GM12878 (cell line): Measurements from ENCODE around the gene FOLR2. TPM values are rescaled to one million over a fixed set of nuclear protein-coding genes. Genes with fewer than 3 reads are reported as not detected.

Source experiments
- ATAC-seq: fragments of 200-7000 bp; cut with Tn5 transposase; 3 replicates; pipeline ENCODE4 v1.9.1; 2020; ENCODE audit warnings: mild to moderate bottlenecking, moderate library complexity
- BruUV-seq: library from RNA; stranded (reverse); fragments of 400-500 nt; replicated peaks from 2 replicates; lab custom pipeline; 2021; lab: Mats Ljungman, UMichigan
- CTCF ChIA-PET: fragments of 300-600 bp; sonication (Branson Sonifier 250); formaldehyde crosslinking; extraction: SDS; loops from one replicate; lab custom pipeline; 2021; ENCODE audit warnings: inconsistent platforms; lab: Yijun Ruan, JAX
- POLR2A ChIA-PET: fragments of 350-600 bp; formaldehyde crosslinking; extraction: SDS; loops from one replicate; lab custom pipeline; 2021; ENCODE audit warnings: inconsistent platforms; lab: Charles Lee
- RAD21 ChIA-PET: fragments of 300-600 bp; sonication (Branson Sonifier 250); formaldehyde crosslinking; loops from one replicate; lab custom pipeline; 2023; ENCODE audit warnings: antibody characterized with exemption; ENCODE audit not compliant: unreplicated experiment; lab: Charles Lee
- SMC1A ChIA-PET: fragments of 300-600 bp; sonication (Branson Sonifier 250); formaldehyde crosslinking; loops from one replicate; lab custom pipeline; 2023; ENCODE audit not compliant: unreplicated experiment, uncharacterized antibody; lab: Charles Lee
- DNase-seq: peaks from one replicate; pipeline ENCODE4 v3.0.0-alpha.2; 2011; ENCODE audit warnings: low read depth, low spot score
- FAIRE-seq: peaks from 3 replicates; lab custom pipeline; 2011; peaks lifted over from hg19 to GRCh38; lab: Jason Lieb, UNC
- H2AFZ ChIP-seq: 2 replicates; pipeline ENCODE4 v1.6.0; 2011; ENCODE audit warnings: low read depth, low read length, control low read depth; ENCODE audit not compliant: control insufficient read depth
- H3K27ac ChIP-seq: 2 replicates; pipeline ENCODE4 v1.5.1; 2011; ENCODE audit warnings: control low read depth; ENCODE audit not compliant: control insufficient read depth, insufficient read depth
- H3K27me3 ChIP-seq, 2 experiments: replicated peaks in 1 of 2; 2 replicates each; pipeline versions ENCODE4 v1.6.0 to v1.6.1; 2011; ENCODE audit warnings: low read length in 1 of 2; ENCODE audit not compliant: control insufficient read depth in 2 of 2, insufficient read depth in 2 of 2
- H3K36me3 ChIP-seq, 2 experiments: 2 replicates each; pipeline ENCODE4 v1.5.1; 2011; ENCODE audit warnings: low read length in 1 of 2; ENCODE audit not compliant: control insufficient read depth in 2 of 2, insufficient read depth in 2 of 2
- H3K4me1 ChIP-seq: 2 replicates; pipeline ENCODE4 v1.6.1; 2011; ENCODE audit warnings: mild to moderate bottlenecking, low read length, moderate library complexity, mixed read lengths; ENCODE audit not compliant: control insufficient read depth, insufficient read depth
- H3K4me2 ChIP-seq: 2 replicates; pipeline ENCODE4 v1.6.0; 2011; ENCODE audit warnings: control low read depth; ENCODE audit not compliant: control insufficient read depth, insufficient read depth
- H3K4me3 ChIP-seq: fragments of 200-600 bp; sonication (generic); 2 replicates; pipeline ENCODE4 v1.5.1; 2016
- H3K79me2 ChIP-seq: 2 replicates; pipeline ENCODE4 v1.6.0; 2011; ENCODE audit warnings: low read length; ENCODE audit not compliant: control insufficient read depth, insufficient read depth
- H3K9ac ChIP-seq: 2 replicates; pipeline ENCODE4 v1.8.0; 2011; ENCODE audit warnings: low read length, control low read depth, mixed read lengths; ENCODE audit not compliant: control insufficient read depth, insufficient read depth
- H3K9me3 ChIP-seq: replicated peaks from 3 replicates; pipeline ENCODE4 v1.5.1; 2011; ENCODE audit warnings: mild to moderate bottlenecking, low read length; ENCODE audit not compliant: control insufficient read depth, insufficient read depth
- H4K20me1 ChIP-seq: 2 replicates; pipeline ENCODE4 v1.6.0; 2011; ENCODE audit not compliant: control insufficient read depth, insufficient read depth
- BCLAF1 ChIP-seq: fragments of 450-650 bp; IDR thresholded peaks from 2 replicates; pipeline ENCODE4 v1.6.1; 2017; ENCODE audit warnings: antibody characterized with exemption, mild to moderate bottlenecking, moderate library complexity
- FOXK2 ChIP-seq: fragments of 450-650 bp; IDR thresholded peaks from 2 replicates; pipeline ENCODE4 v1.6.1; 2017; ENCODE audit warnings: mild to moderate bottlenecking, moderate library complexity
- IRF3 ChIP-seq: fragments of 450-650 bp; IDR thresholded peaks from 2 replicates; pipeline ENCODE4 v1.6.1; 2014; ENCODE audit warnings: mild to moderate bottlenecking
- MTA3 ChIP-seq: IDR thresholded peaks from 2 replicates; pipeline ENCODE4 v1.6.1; 2012; ENCODE audit warnings: low read length, inconsistent platforms, borderline replicate concordance
- NFIC ChIP-seq: IDR thresholded peaks from 2 replicates; pipeline ENCODE4 v1.6.1; 2012; ENCODE audit warnings: low read depth, mild to moderate bottlenecking, inconsistent platforms, low read length, moderate library complexity
- POLR2A ChIP-seq: IDR thresholded peaks from 2 replicates; pipeline ENCODE4 v1.6.1; 2011; ENCODE audit warnings: low read depth, mild to moderate bottlenecking, low read length
- RELA ChIP-seq: fragments of 450-650 bp; IDR thresholded peaks from 2 replicates; pipeline ENCODE4 v1.8.0; 2014; ENCODE audit warnings: borderline replicate concordance; ENCODE audit not compliant: partially characterized antibody
- SRF ChIP-seq, 2 experiments: IDR thresholded peaks; 2 replicates each; pipeline ENCODE4 v1.6.1; 2011; ENCODE audit warnings: low read depth in 2 of 2, low read length in 2 of 2, mild to moderate bottlenecking in 1 of 2, moderate library complexity in 1 of 2
- SUPT20H ChIP-seq: IDR thresholded peaks from 2 replicates; pipeline ENCODE4 v1.6.1; 2011; ENCODE audit warnings: low read depth, mild to moderate bottlenecking, low read length, moderate library complexity, borderline replicate concordance; ENCODE audit not compliant: control insufficient read depth
- USF1 ChIP-seq: IDR thresholded peaks from 2 replicates; pipeline ENCODE4 v1.6.1; 2011; ENCODE audit warnings: borderline replicate concordance, low read depth, mild to moderate bottlenecking, moderate library complexity, mixed read lengths, low read length; ENCODE audit not compliant: insufficient read depth; ENCODE audit errors: extremely low read length
- YBX1 ChIP-seq: fragments of 450-650 bp; IDR thresholded peaks from 2 replicates; pipeline ENCODE4 v1.6.1; 2016; ENCODE audit warnings: antibody characterized with exemption
- ZNF384 ChIP-seq: IDR thresholded peaks from 2 replicates; pipeline ENCODE4 v1.6.1; 2012; ENCODE audit warnings: low read depth, mild to moderate bottlenecking, low read length, improper control_type of control experiment, borderline replicate concordance
- ZNF622 ChIP-seq: fragments of 450-650 bp; IDR thresholded peaks from 2 replicates; pipeline ENCODE4 v1.6.1; 2017; ENCODE audit warnings: mild to moderate bottlenecking, inconsistent platforms
- ZSCAN29 ChIP-seq: fragments of 450-650 bp; IDR thresholded peaks from 2 replicates; pipeline ENCODE4 v1.6.1; 2017; ENCODE audit warnings: mild to moderate bottlenecking, moderate library complexity
- WGBS: methylation state at CpG from one replicate; pipeline ENCODE4 v1.1.6; 2016; ENCODE audit warnings: low lambda C conversion rate; ENCODE audit not compliant: insufficient replicate concordance, insufficient coverage; ENCODE audit errors: missing lambda C conversion rate; 5-methylcytosine and 5-hydroxymethylcytosine counted together
- in situ Hi-C: fragments of 300-500 bp; cut with MboI; formaldehyde crosslinking; loops from 9 replicates; pipeline ENCODE4 v1.14.3; 2018; ENCODE audit warnings: mixed read lengths
- intact Hi-C: fragments of 100-400 bp; cut with micrococcal nuclease; formaldehyde crosslinking; loops from one replicate; pipeline ENCODE4 v1.14.2; 2022; ENCODE audit not compliant: unreplicated experiment
- polyA plus RNA-seq, 11 experiments: library from polyadenylated mRNA; depleted of rRNA in 4 of 11; unstranded in 6 of 11; stranded (reverse) in 5 of 11; fragments of >200 nt; fragmentation: Nextera tagmentation in 4 of 11; fragmentation: Illumina TruSeq in 1 of 11; extraction: Ambion mirVana in 4 of 11; extraction: Trizol in 1 of 11; gene quantifications; 1 replicate in 1 of 11; 2 replicates in 10 of 11; pipeline versions ENCODE4 v1.2.1 to v1.2.3, GENCODE V29; 2011 to 2016; ENCODE audit warnings: inconsistent platforms in 2 of 11, missing spikeins in 2 of 11, low read depth in 1 of 11
- total RNA-seq, 4 experiments: library from RNA; depleted of rRNA in 3 of 4; stranded (reverse); fragments of >200 nt in 3 of 4; fragmentation: Illumina TruSeq in 1 of 4; extraction: Trizol in 1 of 4; gene quantifications; 2 replicates each; pipeline versions ENCODE4 v1.2.1 to v1.2.3, GENCODE V29; 2013 to 2021

FOLR2 gene
- total and polyA plus RNA-seq, 10 of the 15 experiments (the other 5 are each of a cell fraction or from before 2014, with no cell fraction given), result 0.10 to 11.1 (median 1.9) TPM

GRCh38 chr11:72260574-72260973 lies 44.0 kb downstream of the FOLR2 start:
- no peak overlapping the region for H3K4me3 ChIP-seq
- no peak overlapping the region for H3K27ac ChIP-seq
- intact Hi-C loops (no loop called here), in situ Hi-C loops (no loop called here)
- no peaks in the 10 kb centered on the region; the same call in 2 of the 3 replicates for H3K9me3 ChIP-seq
- ChIA-PET SMC1A (no interaction called here), RAD21 (no interaction called here), CTCF (interaction anchor here (1.4 kb wide), 1 partner anchor 174 kb away, joined by 3 read pairs; the partner anchor contains the start of gene CLPB), POLR2A (no interaction called here)
- H4K20me1 ChIP-seq, result no peaks in the 10 kb centered on the region
- TF ChIP-seq POLR2A (no peak), YBX1 (no peak), MTA3 (no peak), NFIC (no peak), RELA (no peak), SUPT20H (no peak), ZSCAN29 (no peak), ZNF384 (no peak), FOXK2 (no peak), SRF (IDR thresholded peaks at IDR 0.05; ENCODE audit: low read depth in 2 of 2, low read length in 2 of 2) (no peak)
- no peaks in the 10 kb centered on the region for H3K27me3 ChIP-seq
- no peaks in the 10 kb centered on the region for H3K4me1 ChIP-seq
- FAIRE-seq, result no peak
- H3K36me3 ChIP-seq, result no peaks in the 10 kb centered on the region
- WGBS, result 72% methylated on average over 5 of the region's 5 CpGs
- H3K9ac ChIP-seq, result no peak overlapping the region
- H3K4me2 ChIP-seq, result no peak overlapping the region
- BruUV-seq, result no TSS peak
- no peak overlapping the region for H2AFZ ChIP-seq
- no peaks in the 10 kb centered on the region for H3K79me2 ChIP-seq
- ATAC-seq, result no peak
- no peak for DNase-seq

GRCh38 chr11:72263361-72263760 lies 46.8 kb downstream of the FOLR2 start:
- no TSS peak for BruUV-seq
- TF ChIP-seq IRF3 (no peak), ZNF622 (no peak), BCLAF1 (no peak), MTA3 (no peak), USF1 (no peak)

More at GRCh38 chr11:72263361-72263760, 46.8 kb downstream of the FOLR2 start:
- intact Hi-C loops (no loop called here), in situ Hi-C loops (no loop called here)
- Histone ChIP-seq H3K79me2 (no peaks in the 10 kb centered on the region), H3K4me1 (no peaks in the 10 kb centered on the region; the same call in 1 of the 2 replicates), H2AFZ (no peak overlapping the region), H3K4me2 (no peak overlapping the region), H3K36me3 (no peaks in the 10 kb centered on the region), H3K9me3 (no peaks in the 10 kb centered on the region; the same call in 2 of the 3 replicates), H4K20me1 (no peaks in the 10 kb centered on the region), H3K27me3 (no peaks in the 10 kb centered on the region), H3K27ac (no peak overlapping the region), H3K4me3 (no peak overlapping the region), H3K9ac (no peak overlapping the region)
- RAD21 ChIA-PET, result no interaction called here
- ATAC-seq, result no peak
- SMC1A ChIA-PET, result interaction anchor here (0.7 kb wide), 1 partner anchor 274 kb away, joined by 3 read pairs; no protein-coding TSS in a partner anchor
- no peak for FAIRE-seq
- CTCF ChIA-PET, result no interaction called here
- POLR2A ChIA-PET, result no interaction called here
- no peak for DNase-seq
- 26% methylated on average over 4 of the region's 4 CpGs for WGBS
